Gastroesophageal sphincter (tissue), 4 donors: ENCODE results near the gene SNRNP48. TPM values are rescaled to one million over a fixed set of nuclear protein-coding genes. Genes with fewer than 3 reads are reported as not detected.

Experiments
- ATAC-seq: fragments of 150-250 bp; one replicate; pipeline ENCODE4 v1.9.1; 2016; ENCODE audit warnings: mild to moderate bottlenecking, moderate library complexity
- H3K27ac ChIP-seq, 4 donors: fragments of 200-600 bp; sonication (generic) in 3 of 4; 1 replicate in 3 of 4; 2 replicates in 1 of 4; pipeline ENCODE4 v1.5.1; 2016 to 2019
- H3K27me3 ChIP-seq: fragments of 200-600 bp; sonication (generic); one replicate; pipeline ENCODE4 v1.5.1; 2019
- H3K36me3 ChIP-seq, 2 donors: fragments of 200-600 bp; sonication (generic); one replicate each; pipeline ENCODE4 v1.5.1; 2019; ENCODE audit warnings: control low read depth in 1 of 2
- H3K4me1 ChIP-seq, 3 donors: fragments of 200-600 bp; sonication (generic); 1 replicate in 2 of 3; 2 replicates in 1 of 3; pipeline ENCODE4 v1.5.1; 2016 to 2019; ENCODE audit warnings: control low read depth in 2 of 3
- H3K4me3 ChIP-seq, 2 donors: fragments of 200-600 bp; sonication (generic); one replicate each; pipeline ENCODE4 v1.5.1; 2019; ENCODE audit warnings: mild to moderate bottlenecking in 1 of 2, moderate library complexity in 1 of 2
- H3K9me3 ChIP-seq, 3 donors: fragments of 200-600 bp; sonication (generic); one replicate each; pipeline ENCODE4 v1.5.1; 2017 to 2019; ENCODE audit warnings: control low read depth in 2 of 3
- EP300 ChIP-seq: sonication (generic); formaldehyde crosslinking; IDR thresholded peaks from one replicate; pipeline ENCODE4 v1.6.1; 2017; ENCODE audit warnings: antibody characterized with exemption, mild to moderate bottlenecking
- POLR2A ChIP-seq, 2 donors: fragments of 450-650 bp; IDR thresholded peaks; one replicate each; pipeline ENCODE4 v1.6.1; 2017; ENCODE audit warnings: antibody characterized with exemption in 2 of 2, mild to moderate bottlenecking in 2 of 2, moderate library complexity in 1 of 2
- POLR2AphosphoS5 ChIP-seq: sonication (generic); formaldehyde crosslinking; IDR thresholded peaks from one replicate; pipeline ENCODE4 v1.6.1; 2017; ENCODE audit warnings: antibody characterized with exemption
- WGBS, 2 donors: methylation state at CpG; one replicate each; pipeline ENCODE4 v1.1.5; 2018; ENCODE audit warnings: low coverage in 1 of 2; 5-methylcytosine and 5-hydroxymethylcytosine counted together
- total RNA-seq, 4 donors: library from RNA; depleted of rRNA; stranded (reverse); fragments of >200 nt; gene quantifications; one replicate each; pipeline ENCODE4 v1.1.0, GENCODE V29; 2016
- TF ChIP-seq, protein P1 (sequence below), 4 experiments: fragments of 200-600 bp in 2 of 4; fragments of 450-650 bp in 2 of 4; sonication (generic) in 1 of 4; IDR thresholded peaks; one replicate each; pipeline ENCODE4 v1.5.1; 2017 to 2019; ENCODE audit warnings: antibody characterized with exemption in 4 of 4, mild to moderate bottlenecking in 2 of 4, moderate library complexity in 2 of 4

SNRNP48 gene
- total RNA-seq, 4 donors from 2014 or later = 11.4 to 18.9 (median 13.9) TPM

DNA sequence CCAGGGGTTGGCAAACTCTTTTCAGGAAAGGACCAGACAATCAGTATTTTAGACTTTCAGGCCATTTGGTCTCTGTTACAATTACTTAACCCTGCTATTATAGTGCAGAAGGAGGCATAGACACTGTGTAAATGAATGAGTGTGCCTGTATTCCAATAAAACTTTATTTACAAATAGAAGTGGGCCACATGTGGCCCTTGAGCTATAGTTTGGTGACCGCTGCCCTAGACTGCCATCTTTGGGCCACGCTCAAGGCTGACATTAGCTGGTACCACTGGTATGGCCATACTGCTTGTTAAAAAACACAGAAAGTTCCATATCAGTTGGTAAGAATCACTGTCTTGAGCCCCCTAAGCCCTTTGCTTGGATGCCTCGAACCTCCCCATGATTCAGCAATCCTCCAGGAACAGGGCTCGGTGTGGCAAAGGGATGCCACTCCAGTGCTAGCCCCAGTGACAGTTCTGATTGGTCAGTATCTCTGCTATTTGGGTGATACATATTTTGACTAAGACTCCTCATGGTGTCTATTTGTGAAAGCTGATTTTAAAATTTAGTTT lies 23.3 kb upstream of the SNRNP48 start:
- TF ChIP-seq POLR2A (IDR thresholded peaks at IDR 0.05) (no peak), EP300 (no peak), POLR2AphosphoS5 (no peak)
- TF ChIP-seq, protein P1, sequence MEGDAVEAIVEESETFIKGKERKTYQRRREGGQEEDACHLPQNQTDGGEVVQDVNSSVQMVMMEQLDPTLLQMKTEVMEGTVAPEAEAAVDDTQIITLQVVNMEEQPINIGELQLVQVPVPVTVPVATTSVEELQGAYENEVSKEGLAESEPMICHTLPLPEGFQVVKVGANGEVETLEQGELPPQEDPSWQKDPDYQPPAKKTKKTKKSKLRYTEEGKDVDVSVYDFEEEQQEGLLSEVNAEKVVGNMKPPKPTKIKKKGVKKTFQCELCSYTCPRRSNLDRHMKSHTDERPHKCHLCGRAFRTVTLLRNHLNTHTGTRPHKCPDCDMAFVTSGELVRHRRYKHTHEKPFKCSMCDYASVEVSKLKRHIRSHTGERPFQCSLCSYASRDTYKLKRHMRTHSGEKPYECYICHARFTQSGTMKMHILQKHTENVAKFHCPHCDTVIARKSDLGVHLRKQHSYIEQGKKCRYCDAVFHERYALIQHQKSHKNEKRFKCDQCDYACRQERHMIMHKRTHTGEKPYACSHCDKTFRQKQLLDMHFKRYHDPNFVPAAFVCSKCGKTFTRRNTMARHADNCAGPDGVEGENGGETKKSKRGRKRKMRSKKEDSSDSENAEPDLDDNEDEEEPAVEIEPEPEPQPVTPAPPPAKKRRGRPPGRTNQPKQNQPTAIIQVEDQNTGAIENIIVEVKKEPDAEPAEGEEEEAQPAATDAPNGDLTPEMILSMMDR (IDR thresholded peaks at IDR 0.05) = no peak
- peaks cover 48% of the 10 kb centered on the region for H3K27me3 ChIP-seq
- H3K4me1 ChIP-seq = no peaks in the 10 kb centered on the region
- WGBS, 2 donors = 96 to 100% methylated on average over 2 to 3 of the region's 4 CpGs
- H3K4me3 ChIP-seq = no peak overlapping the region
- no peaks in the 10 kb centered on the region for H3K36me3 ChIP-seq
- no peaks in the 10 kb centered on the region for H3K9me3 ChIP-seq
- no peak overlapping the region for H3K27ac ChIP-seq
- ATAC-seq = no peak

DNA sequence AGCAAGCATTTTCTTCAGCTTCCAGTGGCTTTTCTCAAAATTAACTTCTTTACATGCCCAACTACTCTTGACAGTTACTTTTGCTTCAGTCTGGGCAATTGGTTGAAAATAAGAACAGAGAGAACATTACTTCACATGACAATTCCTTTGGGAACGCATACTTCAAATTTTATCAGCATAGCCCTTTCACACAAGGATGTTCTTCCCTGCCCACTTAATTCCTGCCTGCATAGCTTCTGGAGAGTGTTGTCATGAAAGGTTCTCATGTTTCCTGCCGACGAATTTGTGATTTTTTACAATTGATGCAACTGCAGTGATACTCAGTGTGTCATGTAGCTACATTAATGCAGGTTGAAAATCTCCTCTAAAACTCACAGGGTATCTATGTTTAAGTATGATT lies 22.0 kb upstream of the SNRNP48 start:
- no peaks in the 10 kb centered on the region for H3K4me1 ChIP-seq
- no peak overlapping the region for H3K27ac ChIP-seq
- 61 to 67% methylated on average over 2 to 3 of the region's 3 CpGs for WGBS, 2 donors
- H3K9me3 ChIP-seq = no peaks in the 10 kb centered on the region
- peaks cover 41% of the 10 kb centered on the region for H3K27me3 ChIP-seq
- no peak for TF ChIP-seq POLR2AphosphoS5
- no peak overlapping the region for H3K4me3 ChIP-seq
- no peaks in the 10 kb centered on the region for H3K36me3 ChIP-seq
- ATAC-seq = peak; percentile 28

DNA sequence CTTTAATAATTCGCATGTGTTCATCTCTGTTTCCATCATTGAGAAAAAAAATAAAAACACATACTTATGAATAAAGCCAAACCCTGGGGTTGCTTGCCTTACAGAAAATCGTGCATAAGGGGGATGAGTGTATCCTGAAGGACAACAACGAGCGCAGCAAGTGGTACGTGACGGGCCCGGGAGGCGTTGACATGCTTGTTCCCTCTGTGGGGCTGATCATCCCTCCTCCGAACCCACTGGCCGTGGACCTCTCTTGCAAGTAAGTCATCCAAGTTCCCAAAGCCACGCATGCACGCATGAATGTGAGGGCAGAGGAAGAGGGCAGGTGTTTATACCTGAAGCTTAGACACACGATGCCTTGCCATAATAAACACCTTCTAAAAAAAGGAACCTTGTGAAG lies 20.9 kb upstream of the SNRNP48 start:
- no peak for ATAC-seq
- 93 to 97% methylated on average over 7 to 10 of the region's 13 CpGs for WGBS, 2 donors
- Histone ChIP-seq H3K36me3 (no peaks in the 10 kb centered on the region), H3K4me1 (no peaks in the 10 kb centered on the region), H3K4me3 (no peak overlapping the region), H3K9me3 (no peaks in the 10 kb centered on the region), H3K27me3 (peaks cover 34% of the 10 kb centered on the region), H3K27ac (no peak overlapping the region)
- TF ChIP-seq POLR2AphosphoS5 (no peak), EP300 (no peak), POLR2A (IDR thresholded peaks at IDR 0.05) (no peak)
- TF ChIP-seq, protein P1 (IDR thresholded peaks at IDR 0.05) = no peak

DNA sequence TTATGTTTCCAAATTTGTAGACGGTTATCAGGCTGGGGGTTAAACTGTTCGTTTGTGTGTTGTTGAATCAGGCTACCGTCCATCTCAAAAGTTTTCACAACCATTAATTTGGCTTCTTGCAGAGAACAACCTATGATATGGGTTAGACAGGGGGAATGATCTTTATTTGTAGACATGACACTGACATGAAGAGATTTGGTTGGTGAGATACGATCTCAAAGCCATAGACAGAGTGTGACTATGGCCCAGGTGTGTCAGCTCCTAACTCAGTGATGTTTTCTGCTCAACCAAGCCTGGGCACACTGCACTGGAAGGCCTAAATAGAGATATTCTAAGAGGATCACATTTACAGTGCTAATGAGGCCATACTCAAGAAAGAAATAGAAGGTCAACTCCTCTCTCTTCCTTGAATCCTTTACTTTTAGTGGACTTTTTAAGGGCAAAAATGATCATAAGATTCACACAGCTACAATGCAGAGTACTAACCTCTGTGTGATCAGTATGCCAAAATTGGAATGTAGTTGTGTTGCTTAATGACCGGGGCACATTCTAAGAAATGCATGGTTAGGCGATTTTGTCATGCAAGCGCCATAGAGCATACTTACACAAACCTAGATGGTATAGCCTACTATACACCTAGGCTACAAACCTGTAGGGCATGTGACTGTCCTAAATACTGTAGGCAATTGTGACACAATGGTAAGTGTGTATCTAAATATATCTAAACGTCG lies 17.6 kb upstream of the SNRNP48 start:
- TF ChIP-seq POLR2AphosphoS5 = no peak
- no peak for TF ChIP-seq EP300
- TF ChIP-seq, protein P1 (IDR thresholded peaks at IDR 0.05) = no peak
- TF ChIP-seq POLR2A (IDR thresholded peaks at IDR 0.05) = no peak
- H3K4me3 ChIP-seq = no peak overlapping the region
- no peaks in the 10 kb centered on the region for H3K36me3 ChIP-seq
- H3K27ac ChIP-seq = no peak overlapping the region
- no peaks in the 10 kb centered on the region for H3K9me3 ChIP-seq
- H3K27me3 ChIP-seq = peaks cover 25% of the 10 kb centered on the region
- 89 to 96% methylated on average over 8 to 9 of the region's 9 CpGs for WGBS, 2 donors
- no peak for ATAC-seq
- no peaks in the 10 kb centered on the region for H3K4me1 ChIP-seq

DNA sequence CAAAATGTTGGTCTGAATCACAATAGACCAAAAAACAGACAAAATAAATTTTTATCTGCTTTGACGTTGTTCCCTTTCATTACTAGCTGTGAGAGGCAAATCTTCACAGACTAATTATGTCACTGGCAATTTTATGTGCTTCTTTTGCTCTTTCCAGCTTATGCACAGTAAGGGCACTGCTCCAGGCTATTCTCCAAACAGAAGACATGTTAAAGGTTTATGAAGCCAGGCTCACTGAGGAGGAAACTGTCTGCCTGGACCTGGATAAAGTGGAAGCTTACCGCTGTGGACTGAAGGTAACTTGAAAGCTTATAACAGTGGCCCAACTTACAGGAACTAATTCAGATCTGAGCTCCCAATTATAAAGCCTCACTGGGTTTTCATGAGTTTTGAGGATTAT lies 15.5 kb upstream of the SNRNP48 start:
- WGBS, 2 donors = 40 to 75% methylated on average over 1 to 2 of the region's 2 CpGs
- TF ChIP-seq POLR2A (IDR thresholded peaks at IDR 0.05) (no peak), POLR2AphosphoS5 (no peak), EP300 (no peak)
- TF ChIP-seq, protein P1 (IDR thresholded peaks at IDR 0.05) = no peak
- Histone ChIP-seq H3K4me3 (no peak overlapping the region), H3K36me3 (no peaks in the 10 kb centered on the region), H3K9me3 (no peaks in the 10 kb centered on the region), H3K4me1 (no peaks in the 10 kb centered on the region), H3K27ac (no peak overlapping the region), H3K27me3 (peaks cover 19% of the 10 kb centered on the region)
- ATAC-seq = no peak
